ENCODE results near the gene PAPOLA.
A peak's percentile ranks its signal among the peaks of the same experiment; 100 is the strongest.

The PAPOLA gene

GRCh38 chr14:96574171-96574632 lies 72.0 kb downstream of the PAPOLA start:
- Histone ChIP-seq H3K4me3 (ENCODE audit: low read depth, low read length) (no peak overlapping the region), H3K27ac (ENCODE audit: extremely low read depth, low read depth, low read length) (no peak overlapping the region)

GRCh38 chr14:96574633-96575632 lies 72.8 kb downstream of the PAPOLA start:
- Histone ChIP-seq H3K4me1 (ENCODE audit: control insufficient read depth, insufficient read depth, low read length) (peaks cover 20% of the 10 kb centered on the region), H3K36me3 (ENCODE audit: control insufficient read depth in 2 of 2, insufficient read depth in 1 of 2, low read length in 2 of 2) (peaks cover 0 to 17% of the 10 kb centered on the region in 2 experiments; a peak in 1 of 3 replicates), H3K27ac (ENCODE audit: extremely low read depth, low read depth, low read length) (no peak overlapping the region), H3K4me3 (ENCODE audit: low read depth, low read length) (no peak overlapping the region), H3K9me3 (ENCODE audit: control insufficient read depth, insufficient read depth, low read depth, low read length) (no peaks in the 10 kb centered on the region)
- POLR2A ChIA-PET, result no interaction called here
- CTCF ChIA-PET, result interaction anchor here (2.5 kb wide), 1 partner anchor 8 kb away, joined by 16 read pairs; no protein-coding TSS in a partner anchor
- TF ChIP-seq ZNF239 (tag by site-specific recombination; IDR thresholded peaks at IDR 0.05) (no peak), MYNN (tag by site-specific recombination; IDR thresholded peaks at IDR 0.05; ENCODE audit: borderline replicate concordance) (peak; percentile 73), ZNF600 (tag by site-specific recombination; IDR thresholded peaks at IDR 0.05) (peak; percentile 54), HOXD13 (CRISPR knock-in tag; IDR thresholded peaks at IDR 0.05; ENCODE audit: borderline replicate concordance) (no peak), OVOL3 (tag by site-specific recombination; IDR thresholded peaks at IDR 0.05) (peak; percentile 95), GLI2 (tag by site-specific recombination; IDR thresholded peaks at IDR 0.05; ENCODE audit: borderline replicate concordance, low read depth) (peak; percentile 93), ZNF610 (tag by site-specific recombination; IDR thresholded peaks at IDR 0.05; ENCODE audit: borderline replicate concordance) (0 out of 2 replicates have a peak, but pooled peaks have one; percentile 45), ZNF747 (tag by site-specific recombination; IDR thresholded peaks at IDR 0.05) (no peak), PRDM4 (tag by site-specific recombination; IDR thresholded peaks at IDR 0.05) (peak; percentile 92), ZNF660 (tag by site-specific recombination; IDR thresholded peaks at IDR 0.05) (no peak), OSR2 (tag by site-specific recombination; IDR thresholded peaks at IDR 0.05) (peak; percentile 100), TSHZ1 (tag by site-specific recombination; IDR thresholded peaks at IDR 0.05; ENCODE audit: borderline replicate concordance) (peak; percentile 75; the same call in 1 of the 2 replicates)

More at GRCh38 chr14:96574171-96574632, 72.0 kb downstream of the PAPOLA start:
- Histone ChIP-seq H3K9me3 (ENCODE audit: control insufficient read depth, insufficient read depth, low read depth, low read length) (no peaks in the 10 kb centered on the region), H3K4me1 (ENCODE audit: control insufficient read depth, insufficient read depth, low read length) (peaks cover 20% of the 10 kb centered on the region), H3K36me3 (ENCODE audit: control insufficient read depth in 2 of 2, insufficient read depth in 1 of 2, low read length in 2 of 2) (peaks cover 0 to 21% of the 10 kb centered on the region in 2 experiments; a peak in 1 of 3 replicates)
- ChIA-PET POLR2A (no interaction called here), CTCF (interaction anchor here (0.6 kb wide), 1 partner anchor 166 kb away, joined by 3 read pairs; no protein-coding TSS in a partner anchor)
- TF ChIP-seq ZBTB20 (tag by site-specific recombination; IDR thresholded peaks at IDR 0.05) (no peak), ZNF335 (tag by site-specific recombination; conservative IDR thresholded peaks at IDR 0.05) (0 out of 2 replicates have a peak, but pooled peaks have one; percentile 40), ZBTB26 (tag by site-specific recombination; optimal IDR thresholded peaks at IDR 0.05) (no peak), ZNF18 (tag by site-specific recombination; IDR thresholded peaks at IDR 0.05) (no peak), INSM2 (tag by site-specific recombination; IDR thresholded peaks at IDR 0.05) (no peak)

Data from HEK293 (cell line).